SW480 (cell line): ENCODE results near the gene EYA2.

Source experiments
- DNase-seq: peaks from one replicate; pipeline ENCODE4 v3.0.0-alpha.2; 2016; ENCODE audit warnings: low spot score

The EYA2 gene

GRCh38 chr20:47111576-47111975 lies 216.9 kb downstream of the EYA2 start:
- no peak for DNase-seq

- DNase-seq = peak; percentile 36
These were observed 218.9 kb downstream of the EYA2 start for GRCh38 chr20:47113362-47114109.

- DNase-seq = no peak
These were observed 221.1 kb downstream of the EYA2 start for GRCh38 chr20:47115694-47116093.

GRCh38 chr20:47117371-47117770 lies 222.7 kb downstream of the EYA2 start:
- DNase-seq = no peak

GRCh38 chr20:47117773-47118172 lies 223.1 kb downstream of the EYA2 start:
- no peak for DNase-seq

GRCh38 chr20:47118206-47118605 lies 223.6 kb downstream of the EYA2 start:
- DNase-seq = no peak

GRCh38 chr20:47118641-47119040 lies 224.0 kb downstream of the EYA2 start:
- no peak for DNase-seq

GRCh38 chr20:47120346-47120936 lies 225.8 kb downstream of the EYA2 start:
- DNase-seq = no peak

- no peak for DNase-seq
These were observed 227.9 kb downstream of the EYA2 start for GRCh38 chr20:47122560-47122959.

GRCh38 chr20:47124181-47124717 lies 229.6 kb downstream of the EYA2 start:
- peak; percentile 29 for DNase-seq

GRCh38 chr20:47125508-47125757 lies 230.8 kb downstream of the EYA2 start:
- DNase-seq = no peak

GRCh38 chr20:47125758-47126591 lies 231.3 kb downstream of the EYA2 start:
- no peak for DNase-seq

GRCh38 chr20:47126709-47127108 lies 232.1 kb downstream of the EYA2 start:
- no peak for DNase-seq

GRCh38 chr20:47127546-47127945 lies 232.9 kb downstream of the EYA2 start:
- no peak for DNase-seq

- no peak for DNase-seq
These were observed 233.4 kb downstream of the EYA2 start for GRCh38 chr20:47127999-47128398.

- no peak for DNase-seq
These were observed 234.7 kb downstream of the EYA2 start for GRCh38 chr20:47129306-47129705.

- DNase-seq = no peak
These were observed 239.3 kb downstream of the EYA2 start for GRCh38 chr20:47133809-47134456.

- DNase-seq = no peak
These were observed 242.1 kb downstream of the EYA2 start for GRCh38 chr20:47136782-47137181.

- DNase-seq = no peak
These were observed 242.7 kb downstream of the EYA2 start for GRCh38 chr20:47137231-47137870.

GRCh38 chr20:47139934-47140535 lies 245.4 kb downstream of the EYA2 start:
- DNase-seq = no peak

- DNase-seq = no peak
These were observed 246.8 kb downstream of the EYA2 start for GRCh38 chr20:47141350-47141921.
